HS-27A (cell line): ENCODE data around the gene HADHA.
"Not testable (repeated sequence)": the region's sequence is repeated elsewhere in the genome, so short reads cannot be mapped to it uniquely, and the experiment has no call there.

Experiments used
- DNase-seq: peaks from one replicate; pipeline ENCODE4 v3.0.0-alpha.2; 2012; ENCODE audit warnings: low read depth, missing footprints

HADHA gene

GRCh38 chr2:26244309-26245230, at the start of gene HADHA, which contains the start of gene HADHB:
TSS of gene HADHA (minus strand) at chr2:26244632. CDS start at chr2:26244596, 36 bp downstream.
TSS of gene HADHB (plus strand) at chr2:26244939. CDS start at chr2:26254255, 9,316 bp downstream.
- peak; percentile 74 for DNase-seq

GRCh38 chr2:26292646-26293045, 48.2 kb upstream of the HADHA start:
- no peak for DNase-seq

GRCh38 chr2:26290001-26290400, 45.6 kb upstream of the HADHA start:
- DNase-seq, result no peak

GRCh38 chr2:26285931-26286330, 41.5 kb upstream of the HADHA start:
- no peak for DNase-seq

GRCh38 chr2:26284132-26284531, 39.7 kb upstream of the HADHA start:
- peak; percentile 47 for DNase-seq

- no peak for DNase-seq
These were observed 39.2 kb upstream of the HADHA start for GRCh38 chr2:26283606-26284005.

GRCh38 chr2:26281226-26281625, 36.8 kb upstream of the HADHA start:
- no peak for DNase-seq

- no peak for DNase-seq
These were observed 35.5 kb upstream of the HADHA start for GRCh38 chr2:26279886-26280285.

GRCh38 chr2:26276484-26277227, 32.2 kb upstream of the HADHA start:
- no peak for DNase-seq

GRCh38 chr2:26274058-26274613, 29.7 kb upstream of the HADHA start:
- no peak for DNase-seq

GRCh38 chr2:26273501-26273900, 29.1 kb upstream of the HADHA start:
- no peak for DNase-seq

- no peak for DNase-seq
These were observed 25.9 kb upstream of the HADHA start for GRCh38 chr2:26270373-26270772.

- DNase-seq, result no peak
These were observed 25.2 kb upstream of the HADHA start for GRCh38 chr2:26269571-26270158.

- not testable (repeated sequence) for DNase-seq
These were observed 24.4 kb upstream of the HADHA start for GRCh38 chr2:26268670-26269385.

GRCh38 chr2:26268213-26268612, 23.8 kb upstream of the HADHA start:
- DNase-seq, result no peak

- DNase-seq, result not testable (repeated sequence)
These were observed 14.4 kb upstream of the HADHA start for GRCh38 chr2:26258836-26259235.

- no peak for DNase-seq
These were observed 11.4 kb upstream of the HADHA start for GRCh38 chr2:26255759-26256384.

- no peak for DNase-seq
These were observed 7.5 kb upstream of the HADHA start for GRCh38 chr2:26251893-26252292.

GRCh38 chr2:26249625-26250024, 5.2 kb upstream of the HADHA start:
- no peak for DNase-seq

- DNase-seq, result no peak
These were observed 2.4 kb upstream of the HADHA start for GRCh38 chr2:26246818-26247217.

- DNase-seq, result no peak
These were observed 1.4 kb upstream of the HADHA start for GRCh38 chr2:26245810-26246209.
